ENCODE data around the gene FCN1.

DNA sequence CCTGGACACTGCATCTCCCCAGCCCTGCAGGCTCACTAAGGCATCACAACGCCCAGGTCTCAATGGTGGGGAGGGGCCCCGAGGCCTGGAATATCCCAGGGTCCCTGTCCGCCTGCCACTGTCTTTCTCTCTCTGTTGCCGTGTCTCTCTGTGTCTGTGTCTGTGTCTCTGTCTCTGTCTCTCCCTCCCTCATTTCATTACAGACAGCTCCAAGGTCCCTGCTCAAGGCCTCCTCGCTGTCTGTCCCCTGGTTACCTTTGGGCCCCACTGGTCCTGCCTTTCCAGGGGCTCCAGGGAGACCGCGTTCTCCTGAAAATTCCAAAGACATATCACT lies 3.2 kb downstream of the FCN1 start:
- TF ChIP-seq TCF12 (IDR thresholded peaks at IDR 0.05; ENCODE audit: low read depth, low read length), result no peak
- TF ChIP-seq, protein P1, sequence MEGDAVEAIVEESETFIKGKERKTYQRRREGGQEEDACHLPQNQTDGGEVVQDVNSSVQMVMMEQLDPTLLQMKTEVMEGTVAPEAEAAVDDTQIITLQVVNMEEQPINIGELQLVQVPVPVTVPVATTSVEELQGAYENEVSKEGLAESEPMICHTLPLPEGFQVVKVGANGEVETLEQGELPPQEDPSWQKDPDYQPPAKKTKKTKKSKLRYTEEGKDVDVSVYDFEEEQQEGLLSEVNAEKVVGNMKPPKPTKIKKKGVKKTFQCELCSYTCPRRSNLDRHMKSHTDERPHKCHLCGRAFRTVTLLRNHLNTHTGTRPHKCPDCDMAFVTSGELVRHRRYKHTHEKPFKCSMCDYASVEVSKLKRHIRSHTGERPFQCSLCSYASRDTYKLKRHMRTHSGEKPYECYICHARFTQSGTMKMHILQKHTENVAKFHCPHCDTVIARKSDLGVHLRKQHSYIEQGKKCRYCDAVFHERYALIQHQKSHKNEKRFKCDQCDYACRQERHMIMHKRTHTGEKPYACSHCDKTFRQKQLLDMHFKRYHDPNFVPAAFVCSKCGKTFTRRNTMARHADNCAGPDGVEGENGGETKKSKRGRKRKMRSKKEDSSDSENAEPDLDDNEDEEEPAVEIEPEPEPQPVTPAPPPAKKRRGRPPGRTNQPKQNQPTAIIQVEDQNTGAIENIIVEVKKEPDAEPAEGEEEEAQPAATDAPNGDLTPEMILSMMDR (IDR thresholded peaks at IDR 0.05; ENCODE audit: control extremely low read depth in 1 of 3, insufficient read depth in 1 of 3, low read depth in 1 of 3, low read length in 3 of 3), result no peak

Measured in H1 (cell line).